ENCODE results near the gene ASAP3.

Gene ASAP3

GRCh38 chr1:23448846-23449245, 35.1 kb downstream of the ASAP3 start:
- no peak for DNase-seq

GRCh38 chr1:23446661-23447310, 37.2 kb downstream of the ASAP3 start:
- no peak for DNase-seq

GRCh38 chr1:23444596-23445390, 39.2 kb downstream of the ASAP3 start:
- no peak for DNase-seq

- no peak for DNase-seq
These were observed 39.9 kb downstream of the ASAP3 start for GRCh38 chr1:23444104-23444533.

GRCh38 chr1:23442751-23443150, 41.2 kb downstream of the ASAP3 start:
- no peak for DNase-seq

- no peak for DNase-seq
These were observed 42.4 kb downstream of the ASAP3 start for GRCh38 chr1:23441446-23442148.

GRCh38 chr1:23438545-23438944, 45.4 kb downstream of the ASAP3 start:
- no peak for DNase-seq

- DNase-seq, result no peak
These were observed 46.7 kb downstream of the ASAP3 start for GRCh38 chr1:23437355-23437664.

GRCh38 chr1:23436520-23437354, 47.2 kb downstream of the ASAP3 start:
- peak; percentile 6 for DNase-seq

GRCh38 chr1:23434260-23434775, 49.7 kb downstream of the ASAP3 start:
- DNase-seq, result no peak

- no peak for DNase-seq
These were observed 50.9 kb downstream of the ASAP3 start for GRCh38 chr1:23433122-23433521.

GRCh38 chr1:23431431-23431830, 52.5 kb downstream of the ASAP3 start:
- no peak for DNase-seq

- DNase-seq, result no peak
These were observed 53.2 kb downstream of the ASAP3 start for GRCh38 chr1:23430803-23431202.

- DNase-seq, result no peak
These were observed 55.7 kb downstream of the ASAP3 start for GRCh38 chr1:23428136-23428905.

- no peak for DNase-seq
These were observed 56.4 kb downstream of the ASAP3 start for GRCh38 chr1:23427550-23427949.

GRCh38 chr1:23426828-23427227, 57.2 kb downstream of the ASAP3 start:
- DNase-seq, result no peak

- no peak for DNase-seq
These were observed 58.8 kb downstream of the ASAP3 start for GRCh38 chr1:23425193-23425494.

- no peak for DNase-seq
These were observed 59.4 kb downstream of the ASAP3 start, which contains the start of gene TCEA3 for GRCh38 chr1:23424293-23425192. Gene TCEA3, minus strand, starts transcription at chr1:23424748. Its CDS starts 115 bp downstream, at chr1:23424633.

- no peak for DNase-seq
These were observed 60.3 kb downstream of the ASAP3 start for GRCh38 chr1:23423415-23424292.

GRCh38 chr1:23422941-23423340, 61.0 kb downstream of the ASAP3 start:
- DNase-seq, result no peak
